Mesendoderm (in vitro differentiated cells): ENCODE data around the gene OSCAR.

Experiments
- DNase-seq: peaks from one replicate; pipeline ENCODE4 v3.0.0; 2013
- H2AK5ac ChIP-seq: 2 replicates; pipeline ENCODE4 v1.6.1; 2013; ENCODE audit warnings: low read length, inconsistent platforms
- H2BK120ac ChIP-seq: 2 replicates; pipeline ENCODE4 v1.6.1; 2013; ENCODE audit warnings: low read depth, mild to moderate bottlenecking, low read length, moderate library complexity, mixed read lengths
- H2BK15ac ChIP-seq: replicated peaks from 2 replicates; pipeline ENCODE4 v1.6.1; 2013; ENCODE audit warnings: low read depth, mild to moderate bottlenecking, moderate library complexity
- H2BK5ac ChIP-seq: 2 replicates; pipeline ENCODE4 v1.6.1; 2013; ENCODE audit warnings: low read length, inconsistent platforms
- H3K18ac ChIP-seq: 2 replicates; pipeline ENCODE4 v1.6.1; 2013; ENCODE audit warnings: mild to moderate bottlenecking, low read length, mixed read lengths
- H3K23ac ChIP-seq: one replicate; pipeline ENCODE4 v1.6.1; 2013; ENCODE audit warnings: low read length
- H3K27ac ChIP-seq: 2 replicates; pipeline ENCODE4 v1.5.1; 2013; ENCODE audit warnings: low read depth, mild to moderate bottlenecking, inconsistent platforms, low read length, moderate library complexity
- H3K27me3 ChIP-seq: 2 replicates; pipeline ENCODE4 v1.6.1; 2013; ENCODE audit warnings: low read length, control low read depth, mild to moderate bottlenecking, inconsistent platforms; ENCODE audit not compliant: insufficient read depth, poor library complexity
- H3K36me3 ChIP-seq: 2 replicates; pipeline ENCODE4 v1.6.1; 2013; ENCODE audit warnings: low read length, inconsistent platforms; ENCODE audit not compliant: control insufficient read depth, insufficient read depth
- H3K4ac ChIP-seq: one replicate; pipeline ENCODE4 v1.6.1; 2013; ENCODE audit warnings: low read depth, mild to moderate bottlenecking, low read length, moderate library complexity
- H3K4me1 ChIP-seq: 2 replicates; pipeline ENCODE4 v1.6.1; 2013; ENCODE audit warnings: low read depth, low read length, inconsistent platforms; ENCODE audit not compliant: control insufficient read depth
- H3K4me2 ChIP-seq: 2 replicates; pipeline ENCODE4 v1.6.1; 2013; ENCODE audit warnings: low read length
- H3K4me3 ChIP-seq: 2 replicates; pipeline ENCODE4 v1.5.1; 2013; ENCODE audit warnings: mild to moderate bottlenecking, low read length
- H3K56ac ChIP-seq: one replicate; pipeline ENCODE4 v1.6.1; 2013; ENCODE audit warnings: low read length
- H3K79me1 ChIP-seq: 2 replicates; pipeline ENCODE4 v1.6.1; 2013; ENCODE audit warnings: low read length, inconsistent platforms
- H3K79me2 ChIP-seq: 2 replicates; pipeline ENCODE4 v1.6.1; 2013; ENCODE audit warnings: mild to moderate bottlenecking, low read length; ENCODE audit not compliant: control insufficient read depth, insufficient read depth
- H3K9ac ChIP-seq: 2 replicates; pipeline ENCODE4 v1.6.1; 2013; ENCODE audit warnings: low read length, inconsistent platforms
- H4K5ac ChIP-seq: one replicate; pipeline ENCODE4 v1.6.1; 2013; ENCODE audit warnings: low read length
- H4K8ac ChIP-seq: one replicate; pipeline ENCODE4 v1.6.1; 2013; ENCODE audit warnings: low read depth, mild to moderate bottlenecking, control low read depth, low read length, moderate library complexity
- WGBS: extraction: QIAGEN DNeasy Blood & Tissue Kit; methylation state at CpG from one replicate; pipeline ENCODE4 v1.1.7; 2013; ENCODE audit warnings: low lambda C conversion rate, missing lambda C conversion rate; ENCODE audit not compliant: insufficient coverage; ENCODE audit errors: extremely low coverage; 5-methylcytosine and 5-hydroxymethylcytosine counted together

OSCAR gene

GRCh38 chr19:54063350-54064116 is 37.1 kb downstream of the OSCAR start, which contains the start of gene VSTM1:
Gene VSTM1 (minus strand): TSS chr19:54063897. CDS start chr19:54063777, 120 bp downstream.
- Histone ChIP-seq H3K56ac (no peak within 1 kb of the TSS), H3K27me3 (no peaks in the 10 kb centered on the region), H3K18ac (no peak within 1 kb of the TSS), H4K5ac (no peak within 1 kb of the TSS), H3K23ac (no peak within 1 kb of the TSS), H2BK120ac (no peak within 1 kb of the TSS), H3K79me1 (no peaks in the 10 kb centered on the region), H3K4me3 (no peak within 1 kb of the TSS), H3K4me2 (no peak within 1 kb of the TSS), H3K9ac (no peak within 1 kb of the TSS), H3K4me1 (no peaks in the 10 kb centered on the region), H3K27ac (no peak within 1 kb of the TSS), H4K8ac (no peak within 1 kb of the TSS), H3K79me2 (no peaks in the 10 kb centered on the region), H2BK15ac (no peak within 1 kb of the TSS), H3K4ac (no peak within 1 kb of the TSS), H3K36me3 (no peaks in the 10 kb centered on the region), H2BK5ac (no peak within 1 kb of the TSS), H2AK5ac (no peak within 1 kb of the TSS)
- no peak for DNase-seq
- WGBS: no CpG with 5 or more reads among the region's 34 CpGs

- Histone ChIP-seq H3K36me3 (no peaks in the 10 kb centered on the region), H3K23ac (no peak overlapping the region), H4K5ac (no peak overlapping the region), H3K9ac (no peak overlapping the region), H4K8ac (no peak overlapping the region), H3K4me2 (no peak overlapping the region), H3K56ac (no peak overlapping the region), H2BK5ac (no peak overlapping the region), H3K79me2 (no peaks in the 10 kb centered on the region), H3K18ac (no peak overlapping the region), H3K79me1 (no peaks in the 10 kb centered on the region), H3K4me3 (no peak overlapping the region), H3K4me1 (no peaks in the 10 kb centered on the region), H3K4ac (no peak overlapping the region), H3K27me3 (no peaks in the 10 kb centered on the region), H2BK15ac (no peak overlapping the region), H2BK120ac (no peak overlapping the region), H3K27ac (no peak overlapping the region), H2AK5ac (no peak overlapping the region)
- no peak for DNase-seq
- WGBS: no CpG with 5 or more reads among the region's 9 CpGs
These were observed 38.0 kb downstream of the OSCAR start for GRCh38 chr19:54062643-54063042.

- Histone ChIP-seq H3K56ac (no peak overlapping the region), H3K18ac (no peak overlapping the region), H3K4me1 (no peaks in the 10 kb centered on the region), H2AK5ac (no peak overlapping the region), H3K79me1 (no peaks in the 10 kb centered on the region), H3K4me3 (no peak overlapping the region), H3K27ac (no peak overlapping the region), H2BK120ac (no peak overlapping the region), H4K8ac (no peak overlapping the region), H3K23ac (no peak overlapping the region), H3K79me2 (no peaks in the 10 kb centered on the region), H4K5ac (no peak overlapping the region), H3K36me3 (no peaks in the 10 kb centered on the region), H3K4ac (no peak overlapping the region), H3K27me3 (no peaks in the 10 kb centered on the region), H3K4me2 (no peak overlapping the region), H2BK15ac (no peak overlapping the region), H2BK5ac (no peak overlapping the region), H3K9ac (no peak overlapping the region)
- DNase-seq: no peak
- no CpG with 5 or more reads among the region's 4 CpGs for WGBS
These were observed 53.0 kb downstream of the OSCAR start for GRCh38 chr19:54047616-54048015.

- Histone ChIP-seq H4K5ac (no peak overlapping the region), H2AK5ac (no peak overlapping the region), H2BK15ac (no peak overlapping the region), H3K56ac (no peak overlapping the region), H4K8ac (no peak overlapping the region), H3K4ac (no peak overlapping the region), H3K9ac (no peak overlapping the region), H3K4me3 (no peak overlapping the region), H3K4me2 (no peak overlapping the region), H3K27ac (no peak overlapping the region), H3K18ac (no peak overlapping the region), H3K4me1 (no peaks in the 10 kb centered on the region), H2BK5ac (no peak overlapping the region), H3K79me1 (no peaks in the 10 kb centered on the region), H3K27me3 (no peaks in the 10 kb centered on the region), H3K36me3 (no peaks in the 10 kb centered on the region), H3K23ac (no peak overlapping the region), H3K79me2 (no peaks in the 10 kb centered on the region), H2BK120ac (no peak overlapping the region)
- 100% methylated on average over 1 of the region's 2 CpGs for WGBS
- no peak for DNase-seq
These were observed 54.8 kb downstream of the OSCAR start for GRCh38 chr19:54045771-54046170.
